Stimulated activated CD4-positive, alpha-beta T cell treated with anti-CD3 and anti-CD28 coated beads, Interleukin-15, amount 100 ng/mL, for 24 hours (primary cell): ENCODE results near the gene KSR1.

ENCODE experiments used
- DNase-seq: peaks from one replicate; pipeline ENCODE4 v3.0.0-alpha.2; 2020

The KSR1 gene

GRCh38 chr17:27475070-27475673, 18.9 kb downstream of the KSR1 start:
- peak; percentile 76 for DNase-seq

- no peak for DNase-seq
These were observed 20.0 kb downstream of the KSR1 start for GRCh38 chr17:27475981-27476895.

DNA sequence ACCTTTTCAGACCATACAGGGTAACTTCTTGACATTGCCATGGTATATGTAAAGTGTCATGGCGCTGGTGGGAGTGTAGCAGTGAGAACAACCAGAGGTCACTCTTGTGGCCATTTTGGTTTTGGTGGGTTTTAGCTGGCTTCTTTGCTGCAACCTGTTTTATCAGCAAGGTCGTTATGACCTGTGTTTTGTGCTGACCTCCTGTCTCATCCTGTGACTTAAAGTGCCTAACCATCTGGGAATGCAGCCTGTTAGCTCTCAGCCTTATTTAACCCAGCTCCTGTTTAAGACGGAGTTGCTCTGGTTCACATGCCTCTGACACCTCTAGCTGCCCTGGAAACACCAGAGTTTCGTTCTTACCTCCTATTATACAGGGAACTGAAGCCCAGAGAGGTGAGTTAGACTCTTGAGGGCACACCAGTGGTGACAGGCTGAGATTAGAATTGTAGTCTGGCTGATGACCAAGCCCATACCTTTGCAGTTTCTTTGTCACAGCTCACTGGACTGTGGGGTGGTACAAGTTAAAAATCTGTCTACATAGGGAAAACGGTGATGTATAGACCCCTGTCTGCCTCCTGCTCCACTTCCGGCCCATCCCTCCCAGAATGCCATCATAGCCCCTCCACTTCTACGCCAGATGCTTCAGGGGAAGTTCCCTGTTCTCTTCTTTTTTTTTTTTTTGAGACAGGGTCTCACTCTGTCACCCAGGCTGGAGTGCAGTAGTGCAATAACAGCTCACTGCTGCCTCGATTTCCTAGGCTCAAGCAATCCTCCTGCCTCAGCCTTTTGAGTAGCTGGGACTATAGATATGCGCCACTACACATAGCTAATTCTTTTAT, 21.0 kb downstream of the KSR1 start:
- DNase-seq = no peak

- no peak for DNase-seq
These were observed 21.9 kb downstream of the KSR1 start for GRCh38 chr17:27477971-27478684.

- no peak for DNase-seq
These were observed 22.8 kb downstream of the KSR1 start for GRCh38 chr17:27478901-27479538.

GRCh38 chr17:27479838-27480237, 23.6 kb downstream of the KSR1 start:
- no peak for DNase-seq

DNA sequence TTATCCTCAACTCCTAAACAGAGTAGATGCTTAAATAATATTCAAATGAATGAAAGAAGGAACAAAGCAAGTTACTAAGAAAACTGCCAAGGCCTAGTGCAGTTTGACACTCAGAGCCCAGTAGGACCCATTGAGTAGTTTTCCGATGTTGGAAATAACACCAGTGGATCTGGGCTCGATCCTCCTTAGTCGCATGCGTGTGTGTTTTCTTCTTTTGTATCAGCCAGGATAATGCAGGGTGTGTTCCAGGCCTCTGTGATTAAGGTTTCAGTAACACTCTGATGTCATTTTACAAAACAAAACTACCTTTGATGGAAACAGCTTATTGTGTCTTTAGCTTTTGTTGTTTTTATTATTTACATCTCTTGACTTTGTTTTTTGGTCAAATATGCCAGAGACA, 24.5 kb downstream of the KSR1 start:
- DNase-seq = no peak

DNA sequence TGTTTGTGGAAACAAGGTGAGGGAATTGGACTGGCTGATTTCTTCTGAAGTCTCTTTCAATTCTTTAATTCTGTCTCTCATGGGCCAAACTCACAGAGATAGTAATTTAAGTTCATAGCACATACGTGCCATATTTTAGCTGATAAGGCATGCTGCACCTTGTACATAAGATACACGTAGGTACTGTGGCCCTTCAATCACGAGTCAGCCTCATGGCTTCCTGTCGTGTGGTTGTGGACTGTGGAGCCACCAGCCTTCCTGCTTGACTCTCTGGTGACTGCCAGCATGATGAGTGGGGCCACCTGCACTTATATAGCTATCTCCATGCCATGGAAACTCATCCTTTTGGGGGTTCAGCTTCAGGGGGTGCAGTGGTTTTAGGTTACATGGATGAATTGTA, 25.1 kb downstream of the KSR1 start:
- DNase-seq = peak; percentile 48

GRCh38 chr17:27485125-27485524, 28.9 kb downstream of the KSR1 start:
- no peak for DNase-seq

GRCh38 chr17:27485716-27486495, 29.7 kb downstream of the KSR1 start:
- DNase-seq = no peak

GRCh38 chr17:27486741-27487140, 30.5 kb downstream of the KSR1 start:
- no peak for DNase-seq

GRCh38 chr17:27488231-27488630, 32.0 kb downstream of the KSR1 start:
- DNase-seq = no peak

- no peak for DNase-seq
These were observed 32.9 kb downstream of the KSR1 start for GRCh38 chr17:27489045-27489715.

DNA sequence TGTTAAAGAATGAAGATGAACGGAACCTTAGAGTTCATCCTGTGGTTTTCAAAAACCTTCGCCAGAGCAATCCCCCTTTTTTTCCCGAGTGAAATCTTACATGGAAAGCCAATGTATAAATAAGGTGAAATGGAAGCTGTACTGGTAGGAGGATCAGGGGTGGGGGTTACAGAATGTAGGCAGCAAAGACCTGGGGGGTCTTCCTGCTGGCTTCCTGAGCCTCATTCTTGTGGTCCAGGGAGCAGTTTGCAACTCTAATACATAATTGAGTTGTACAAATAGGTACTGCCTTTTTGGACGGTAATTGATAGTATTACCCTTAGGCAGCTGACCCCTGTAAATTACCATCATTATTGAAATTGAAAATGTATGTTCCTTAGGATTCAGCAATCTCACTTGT, 34.1 kb downstream of the KSR1 start:
- DNase-seq = no peak

DNA sequence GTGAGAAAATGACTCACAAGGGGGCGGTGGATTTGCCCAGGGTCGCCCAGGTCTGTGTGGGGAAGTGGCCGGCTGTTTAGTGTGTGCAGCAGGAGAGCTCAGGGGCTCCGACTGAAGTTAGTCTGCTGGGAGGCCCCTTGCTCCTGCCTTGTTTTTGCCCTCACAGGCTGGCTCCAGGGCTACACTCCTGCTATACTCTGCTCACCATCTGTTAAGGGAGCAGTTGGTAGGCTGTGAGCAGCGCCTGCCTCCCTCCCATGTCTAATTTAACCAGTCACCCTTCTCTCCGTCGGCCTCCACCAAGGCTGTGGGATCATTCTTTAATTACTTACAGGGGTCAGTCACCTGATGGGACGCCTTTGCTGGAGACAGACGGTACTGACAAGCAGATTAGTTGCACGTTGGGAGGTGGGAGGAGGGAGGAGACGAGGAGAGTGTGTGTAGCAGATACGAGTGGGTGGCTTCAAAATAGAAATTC, 35.5 kb downstream of the KSR1 start:
- no peak for DNase-seq

GRCh38 chr17:27492470-27492869, 36.2 kb downstream of the KSR1 start:
- DNase-seq = no peak

- DNase-seq = no peak
These were observed 36.8 kb downstream of the KSR1 start for GRCh38 chr17:27493088-27493487.

GRCh38 chr17:27494192-27495091, 38.2 kb downstream of the KSR1 start:
- no peak for DNase-seq

- DNase-seq = no peak
These were observed 39.2 kb downstream of the KSR1 start for GRCh38 chr17:27495460-27495859.

DNA sequence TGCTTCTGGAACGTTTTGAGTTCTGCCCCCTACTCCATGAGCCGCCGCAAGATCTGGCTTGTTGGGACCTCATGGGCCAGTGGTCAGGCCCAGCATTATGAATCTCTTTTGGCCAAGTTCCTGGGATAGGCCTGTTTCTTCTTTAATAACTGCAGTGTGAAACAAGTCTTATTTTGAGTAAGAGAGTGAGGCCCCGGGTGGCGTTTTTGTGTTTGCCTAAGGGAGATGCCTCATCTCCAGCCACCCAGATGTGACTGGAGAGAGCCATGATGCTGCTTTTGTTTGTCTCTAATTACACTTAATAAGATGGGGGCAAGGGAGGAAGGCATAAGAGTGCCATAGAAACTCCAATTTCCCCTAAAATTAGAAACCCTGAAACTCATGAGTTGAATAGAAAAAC, 39.8 kb downstream of the KSR1 start:
- DNase-seq = no peak
